ENCODE measurements around the gene CMTR1. TPM values are rescaled to one million over a fixed set of nuclear protein-coding genes. Genes with fewer than 3 reads are reported as not detected.

The CMTR1 gene
- total and polyA plus RNA-seq, 8 donors, result 13.4 to 31.0 (median 17.2) TPM

GRCh38 chr6:37503309-37503965 lies 70.4 kb downstream of the CMTR1 start:
- Histone ChIP-seq H3K4me3 (no peak overlapping the region), H3K27me3 (no peaks in the 10 kb centered on the region), H3K9me3 (no peaks in the 10 kb centered on the region), H3K36me3 (no peaks in the 10 kb centered on the region), H3K27ac (no peak overlapping the region), H3K4me1 (peaks cover 0 to 4% (median 0%) of the 10 kb centered on the region in 3 donors)
- WGBS, 2 donors, result 53 to 57% methylated on average over 7 of the region's 7 CpGs
- TF ChIP-seq CTCF (IDR thresholded peaks at IDR 0.05), result no peak
- intact Hi-C loops (cut with DNase I), result no loop called here
- ATAC-seq (no peak), DNase-seq (no peak), FAIRE-seq (no peak)

- Histone ChIP-seq H3K36me3 (no peaks in the 10 kb centered on the region), H3K27ac (no peak overlapping the region), H3K4me3 (no peak overlapping the region), H3K27me3 (no peaks in the 10 kb centered on the region), H3K4me1 (peaks cover 0 to 2% (median 0%) of the 10 kb centered on the region in 3 donors), H3K9me3 (no peaks in the 10 kb centered on the region)
- WGBS, 2 donors, result 84 to 97% methylated on average over 2 of the region's 2 CpGs
- intact Hi-C loops (cut with DNase I), result no loop called here
- no peak for FAIRE-seq
- no peak for TF ChIP-seq CTCF (IDR thresholded peaks at IDR 0.05)
- no peak for DNase-seq
- no peak for ATAC-seq
These were observed 71.0 kb downstream of the CMTR1 start for GRCh38 chr6:37504024-37504423.

GRCh38 chr6:37506479-37506878 lies 73.5 kb downstream of the CMTR1 start:
- no peak for ATAC-seq
- 72 to 88% methylated on average over 4 of the region's 4 CpGs for whole genome bisulfite sequencing, 2 donors
- no peaks in the 10 kb centered on the region for H3K9me3 ChIP-seq
- no peak overlapping the region for H3K4me3 ChIP-seq
- intact Hi-C loops (cut with DNase I), result no loop called here
- no peak for FAIRE-seq
- no peak for TF ChIP-seq CTCF (IDR thresholded peaks at IDR 0.05)
- no peaks in the 10 kb centered on the region for H3K36me3 ChIP-seq
- no peaks in the 10 kb centered on the region for H3K4me1 ChIP-seq
- no peaks in the 10 kb centered on the region for H3K27me3 ChIP-seq
- H3K27ac ChIP-seq, result no peak overlapping the region
- no peak for DNase-seq

GRCh38 chr6:37507077-37507476 lies 74.1 kb downstream of the CMTR1 start:
- intact Hi-C loops (cut with DNase I), result no loop called here
- H3K9me3 ChIP-seq, result no peaks in the 10 kb centered on the region
- DNase-seq (no peak), FAIRE-seq (no peak), ATAC-seq (no peak)
- 83 to 90% methylated on average over 5 of the region's 5 CpGs for WGBS, 2 donors
- H3K4me1 ChIP-seq, result no peaks in the 10 kb centered on the region
- no peak overlapping the region for H3K4me3 ChIP-seq
- no peak for TF ChIP-seq CTCF (IDR thresholded peaks at IDR 0.05)
- no peaks in the 10 kb centered on the region for H3K27me3 ChIP-seq
- no peaks in the 10 kb centered on the region for H3K36me3 ChIP-seq
- H3K27ac ChIP-seq, result no peak overlapping the region

GRCh38 chr6:37507690-37508421 lies 74.8 kb downstream of the CMTR1 start:
- no peak for TF ChIP-seq CTCF (IDR thresholded peaks at IDR 0.05)
- Histone ChIP-seq H3K36me3 (no peaks in the 10 kb centered on the region), H3K9me3 (no peaks in the 10 kb centered on the region), H3K4me1 (no peaks in the 10 kb centered on the region), H3K4me3 (no peak overlapping the region), H3K27me3 (no peaks in the 10 kb centered on the region), H3K27ac (no peak overlapping the region)
- no peak for DNase-seq
- 48 to 52% methylated on average over 3 to 4 of the region's 4 CpGs for WGBS, 2 donors
- FAIRE-seq, result no peak
- intact Hi-C loops (cut with DNase I), result no loop called here
- no peak for ATAC-seq

All from pancreas (tissue), 10 donors.